Stimulated activated CD8-positive, alpha-beta memory T cell treated with anti-CD3 and anti-CD28 coated beads, Interleukin-4, amount 100 ng/mL, for 4 hours (primary cell): ENCODE results near the gene CANT1.
"Not testable (repeated sequence)": the region's sequence is repeated elsewhere in the genome, so short reads cannot be mapped to it uniquely, and the experiment has no call there.

ENCODE experiments used
- DNase-seq, 2 donors: peaks; one replicate each; pipeline ENCODE4 v3.0.0-alpha.2; 2020; ENCODE audit warnings: low read depth in 2 of 2, low spot score in 1 of 2

Gene CANT1

DNA sequence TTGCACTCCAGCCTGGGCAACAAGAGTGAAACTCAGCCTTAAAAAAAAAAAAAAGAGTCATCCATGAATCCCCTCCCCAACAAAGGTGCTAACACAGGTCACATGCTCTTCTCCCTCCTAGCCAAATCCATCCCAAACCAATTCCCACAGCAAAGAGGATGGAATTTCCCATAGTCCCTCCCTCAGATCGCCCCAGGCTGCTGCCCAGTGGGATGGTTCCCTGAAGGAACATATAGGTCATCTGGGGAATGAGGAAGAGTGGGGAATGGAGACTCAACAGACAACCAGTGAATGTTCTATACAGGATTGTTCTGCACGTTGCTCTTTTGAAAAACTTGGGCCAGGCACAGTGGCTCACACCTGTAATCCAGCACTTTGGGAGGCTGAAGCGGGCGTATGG is 48.0 kb downstream of the CANT1 start:
- DNase-seq, result no peak

DNA sequence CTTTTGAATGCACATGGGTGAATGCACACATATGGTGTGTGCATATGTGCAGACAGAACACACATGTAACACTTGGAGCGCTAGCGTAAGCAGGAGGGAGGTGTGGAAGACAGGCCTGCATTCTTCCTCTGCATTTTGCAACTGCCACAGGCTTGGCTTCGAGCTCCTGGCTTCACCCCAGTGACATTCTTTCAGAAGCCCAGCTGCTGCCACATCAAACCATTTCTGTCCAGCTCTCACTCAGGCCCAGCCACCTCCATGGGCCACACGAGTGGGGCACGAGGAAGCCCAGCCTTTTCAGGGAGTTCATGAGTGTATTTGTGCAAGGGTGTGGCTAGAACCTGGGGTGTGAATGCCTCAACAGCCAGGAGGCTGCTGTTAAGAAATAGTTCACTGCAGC is 48.6 kb downstream of the CANT1 start:
- no peak for DNase-seq

DNA sequence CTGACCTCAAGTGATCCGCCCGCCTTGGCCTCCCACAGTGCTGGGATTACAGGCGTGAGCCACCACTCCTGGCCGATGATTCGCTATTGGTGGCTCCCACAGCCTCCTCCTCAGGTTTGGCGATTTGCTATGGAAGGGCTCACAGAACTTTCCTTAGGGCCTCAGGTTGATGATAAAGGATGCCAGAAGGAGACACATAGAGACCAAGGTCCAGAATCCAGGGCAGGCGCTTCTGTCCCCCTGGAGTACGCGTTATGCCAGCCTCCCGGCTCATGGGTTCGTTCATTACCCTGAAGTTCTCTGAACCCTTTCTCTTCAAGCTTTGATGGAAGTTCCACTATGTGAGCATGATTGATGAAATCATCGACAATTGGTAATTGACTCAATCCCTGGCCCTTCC is 49.8 kb downstream of the CANT1 start:
- no peak for DNase-seq

DNA sequence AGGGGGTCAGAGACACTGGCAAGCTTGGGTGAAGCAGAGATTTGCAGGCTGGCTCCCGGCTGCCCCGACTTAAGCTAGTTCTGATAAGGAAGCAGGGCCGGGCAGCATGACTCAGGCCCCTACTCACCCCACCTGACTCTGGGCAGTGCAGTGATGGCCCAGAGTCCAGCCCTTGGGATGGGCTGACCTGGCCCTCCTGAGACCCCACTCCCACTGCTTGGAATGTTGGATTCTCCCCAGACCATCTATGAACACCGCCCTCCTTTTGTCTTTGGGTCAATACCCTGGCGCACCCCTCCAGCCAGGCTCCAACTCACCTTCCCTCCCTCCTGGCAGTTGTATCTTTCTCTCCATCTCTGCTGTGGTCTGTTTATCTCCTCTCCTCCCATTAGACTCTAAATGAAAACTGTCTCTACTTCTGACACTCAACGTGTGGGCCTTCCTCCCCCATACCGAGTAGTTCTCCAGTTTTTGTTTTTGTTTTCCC is 50.9 kb downstream of the CANT1 start:
- no peak for DNase-seq

DNA sequence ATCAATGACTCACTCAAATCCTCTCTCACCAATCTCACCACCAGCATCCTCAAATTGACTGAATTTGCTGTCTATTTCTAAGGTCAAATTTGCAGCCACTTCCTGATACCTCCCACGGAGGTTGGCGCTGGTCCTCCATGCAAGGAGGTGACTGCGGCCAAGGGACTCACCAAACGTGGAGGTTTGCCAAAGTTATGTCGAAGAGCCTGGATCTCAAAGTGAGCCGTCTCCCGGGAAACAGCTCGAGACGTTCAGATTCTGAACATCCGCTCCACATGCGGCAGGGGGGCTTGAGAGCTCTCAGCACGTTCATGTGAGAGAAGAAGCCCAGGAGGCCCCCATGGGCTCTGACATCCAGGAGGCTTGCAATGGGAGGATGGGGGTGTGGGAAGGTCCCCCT is 52.4 kb downstream of the CANT1 start:
- no peak for DNase-seq

DNA sequence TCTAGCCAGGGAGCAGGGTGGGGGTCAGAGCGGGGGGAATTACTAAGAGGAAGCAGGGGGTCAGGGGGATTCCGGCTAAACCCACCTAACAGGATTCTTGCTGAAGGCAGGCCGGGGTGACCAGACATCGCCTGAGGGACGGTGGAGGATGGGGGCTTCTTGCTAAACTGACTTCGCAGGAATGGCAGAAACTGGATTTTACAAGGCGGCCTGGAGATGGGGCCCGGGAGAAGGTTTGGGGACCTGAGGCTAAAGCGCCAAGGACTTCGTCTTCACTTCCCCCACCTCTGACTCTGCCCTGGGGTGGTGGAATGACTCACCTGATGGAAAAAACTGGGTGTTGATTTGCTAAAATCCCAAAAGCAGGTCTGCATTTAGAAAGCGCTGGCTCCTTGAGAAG is 53.3 kb downstream of the CANT1 start:
- DNase-seq, result no peak

DNA sequence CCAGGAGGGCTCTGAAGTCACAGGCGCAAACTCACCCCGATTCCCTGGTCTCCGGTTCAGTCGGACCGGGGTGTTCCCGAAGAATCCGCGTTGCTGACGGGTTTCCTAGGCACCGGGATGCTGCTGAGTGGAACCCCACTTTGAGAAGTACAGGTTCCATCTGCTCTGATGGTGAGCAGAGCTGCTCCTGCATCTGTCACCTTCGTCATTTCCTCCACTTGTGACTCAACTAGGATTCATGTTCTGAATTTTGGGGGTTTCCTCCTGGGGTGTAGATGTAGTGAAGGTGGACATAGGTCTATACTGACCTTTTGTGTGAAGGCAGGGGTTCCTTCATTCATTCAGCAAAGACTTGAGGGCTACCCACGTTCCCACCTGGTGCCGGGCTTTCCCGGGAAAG is 54.9 kb downstream of the CANT1 start:
- DNase-seq, result no peak

DNA sequence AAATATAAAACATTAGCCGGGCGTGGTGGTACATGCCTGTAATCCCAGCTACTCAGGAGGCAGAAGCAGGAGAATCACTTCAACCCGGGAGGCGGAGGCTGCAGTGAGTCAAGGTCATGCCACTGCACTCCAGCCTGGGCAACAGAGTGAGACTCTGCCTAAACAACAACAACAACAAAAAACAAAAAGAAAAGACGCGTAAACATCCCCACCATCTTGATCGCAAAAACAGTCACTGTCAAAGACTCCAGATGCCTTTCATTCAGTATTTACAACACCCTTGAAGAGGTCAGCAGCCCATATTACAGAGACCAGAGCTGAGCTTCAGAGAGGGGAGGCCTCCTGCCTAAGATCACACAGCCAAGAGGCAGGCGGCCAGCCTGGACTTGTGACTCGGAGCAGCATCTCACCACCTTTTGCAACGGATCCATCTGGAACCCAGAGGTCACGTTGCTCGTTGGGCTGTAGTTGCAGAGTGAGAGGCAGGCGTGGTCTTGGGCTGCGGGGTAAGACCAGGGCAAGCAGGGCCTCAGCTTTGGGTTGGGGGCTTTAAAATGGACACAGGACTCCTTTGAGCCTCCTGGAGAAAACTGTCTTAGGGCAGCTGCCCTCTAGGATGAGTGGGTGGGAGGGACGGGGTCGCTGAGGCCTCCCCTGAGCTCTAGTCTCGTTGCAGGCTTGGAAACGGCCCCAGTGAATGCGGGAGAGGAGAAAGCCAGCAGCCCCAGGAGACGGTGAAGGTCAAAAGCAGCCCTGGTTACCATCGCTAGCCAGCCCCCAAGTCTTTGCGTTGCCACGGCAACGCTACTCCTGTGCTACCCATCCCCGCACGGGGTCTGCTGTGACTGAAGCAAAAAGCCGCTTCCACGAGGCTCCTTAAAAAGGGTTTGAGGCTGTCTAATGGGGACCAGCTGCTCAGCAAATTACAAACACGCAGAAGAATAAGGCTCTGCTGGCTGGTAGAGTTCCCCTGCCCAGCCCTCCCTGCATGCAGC is 55.9 kb downstream of the CANT1 start:
- no peak for DNase-seq

DNA sequence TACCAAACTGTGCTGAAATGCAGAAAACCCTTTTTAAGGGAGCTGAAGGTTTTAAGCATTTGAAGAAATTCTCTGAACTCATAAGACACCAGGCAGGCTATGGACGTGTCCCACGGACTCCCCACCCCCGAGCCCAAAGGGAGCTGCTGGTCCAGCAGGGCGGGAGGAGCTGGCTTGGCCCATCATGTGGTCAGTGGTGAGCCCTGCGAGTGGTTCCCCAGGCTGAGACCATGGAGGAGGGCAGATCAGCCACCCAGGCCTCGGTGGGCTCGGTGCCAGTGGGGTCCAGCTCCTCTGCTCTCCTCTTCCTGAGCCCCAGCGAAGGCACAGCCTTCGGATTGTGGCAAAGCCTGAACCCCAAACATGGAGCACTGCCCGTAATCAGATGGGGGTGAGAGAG is 56.9 kb downstream of the CANT1 start:
- no peak for DNase-seq

DNA sequence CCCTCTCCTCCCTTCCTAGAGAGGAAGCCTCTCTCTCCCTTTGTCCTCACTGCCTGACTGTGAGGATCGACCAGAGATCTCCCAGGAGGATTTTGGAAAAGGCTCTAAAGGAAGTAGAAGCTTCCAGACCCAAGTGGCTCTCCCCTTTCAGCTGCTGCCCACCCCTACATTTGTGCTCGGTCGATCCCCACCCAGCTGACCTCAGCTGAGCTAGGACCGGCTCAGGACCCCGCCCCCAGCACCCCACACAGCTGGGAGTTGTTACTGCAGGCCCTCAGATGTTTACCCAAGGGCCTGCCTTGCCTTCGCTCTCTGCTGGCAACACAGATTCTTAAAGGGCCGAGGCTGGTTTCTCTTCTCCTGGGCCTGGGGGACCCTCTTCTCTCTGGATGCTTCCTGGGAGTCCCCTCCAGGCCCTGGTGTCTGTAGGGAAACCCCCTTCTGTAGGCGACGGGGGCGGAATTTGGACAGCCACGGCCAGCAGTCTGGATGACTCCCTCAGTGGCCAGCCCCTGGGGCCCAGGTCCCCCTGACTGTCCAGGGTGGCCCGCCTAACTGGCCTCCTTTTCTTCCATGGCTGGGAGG is 57.5 kb downstream of the CANT1 start:
- no peak for DNase-seq

DNA sequence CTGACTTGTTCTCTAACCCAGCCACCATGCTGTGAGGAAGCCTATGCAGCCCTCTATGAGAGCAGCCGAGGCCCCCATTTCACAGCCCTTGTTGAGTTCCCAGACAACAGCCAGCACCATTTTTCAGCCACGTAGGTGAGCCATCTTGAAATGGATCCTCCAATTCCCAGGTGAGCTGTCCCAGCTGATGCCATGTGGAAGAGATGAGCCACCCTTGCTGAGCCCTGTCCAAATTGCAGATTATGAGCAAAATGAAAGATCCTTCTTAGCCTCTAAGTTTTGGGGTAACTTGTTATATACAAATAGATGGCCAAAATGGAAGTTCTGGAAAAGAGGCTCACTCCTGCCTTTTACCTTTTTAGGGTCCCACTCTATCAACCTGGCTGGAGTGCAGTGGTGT is 58.7 kb downstream of the CANT1 start:
- DNase-seq, result no peak

DNA sequence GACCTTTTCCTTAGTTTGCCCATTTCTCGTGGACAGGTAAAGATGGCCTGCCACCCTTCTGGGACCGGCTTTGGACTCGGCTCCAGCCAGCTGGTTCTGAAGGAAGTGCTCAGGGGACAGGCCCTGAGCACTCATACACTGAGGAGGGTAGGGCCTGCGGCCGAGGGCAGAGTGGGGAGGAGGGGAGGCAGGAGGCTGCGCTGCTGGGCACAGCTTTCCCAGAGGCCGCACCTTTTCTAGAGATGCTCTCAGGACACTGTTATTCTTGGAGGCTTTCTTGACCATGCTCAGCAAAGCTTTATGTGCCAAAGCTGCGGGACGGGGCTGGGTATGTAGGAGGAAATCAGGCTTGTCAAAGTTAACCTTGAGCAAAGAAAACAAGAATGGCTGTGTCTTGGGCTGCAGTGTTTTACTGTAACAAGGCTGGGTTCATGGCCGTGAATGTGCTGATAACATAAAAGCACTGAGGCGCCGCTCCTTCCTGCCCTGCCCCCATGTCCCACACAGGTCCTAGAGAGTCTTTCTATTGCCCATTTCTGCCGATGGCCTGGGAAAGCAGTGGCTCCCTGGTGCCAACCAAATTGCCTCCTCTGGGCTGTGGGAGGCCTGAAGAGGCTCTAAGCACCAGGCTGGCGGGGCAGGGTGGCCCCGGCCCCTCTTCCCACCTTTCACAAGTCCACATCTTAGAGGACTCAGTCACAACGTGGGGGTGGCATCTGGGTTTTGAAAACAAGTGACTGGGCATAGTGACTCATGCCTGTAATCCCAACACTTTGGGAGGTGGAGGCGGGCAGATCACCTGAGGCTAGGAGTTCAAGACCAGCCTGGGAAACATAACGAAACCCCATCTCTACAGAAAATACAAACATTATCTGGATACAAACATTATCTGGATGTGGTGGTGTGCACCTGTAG is 62.1 kb downstream of the CANT1 start:
- DNase-seq, result no peak

DNA sequence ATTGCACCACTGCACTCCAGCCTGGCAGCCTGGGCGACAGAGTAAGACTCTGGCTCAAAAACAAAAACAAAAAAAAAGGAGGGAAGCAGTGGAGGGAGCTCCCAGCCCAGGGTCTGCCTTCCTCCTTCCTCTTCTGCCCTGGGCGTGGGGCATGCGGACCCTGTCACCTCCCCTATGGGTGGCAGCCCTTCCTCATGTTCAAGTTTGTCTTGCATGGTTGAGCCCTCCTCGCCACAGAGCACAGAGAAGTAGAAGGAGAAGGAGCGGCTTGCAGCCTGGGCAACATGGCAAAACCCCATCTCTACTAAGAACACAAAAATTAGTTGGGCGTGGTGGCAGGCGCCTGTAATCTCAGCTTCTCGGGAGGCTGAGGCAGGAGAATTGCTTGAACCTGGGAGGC is 62.9 kb downstream of the CANT1 start:
- DNase-seq, result no peak

DNA sequence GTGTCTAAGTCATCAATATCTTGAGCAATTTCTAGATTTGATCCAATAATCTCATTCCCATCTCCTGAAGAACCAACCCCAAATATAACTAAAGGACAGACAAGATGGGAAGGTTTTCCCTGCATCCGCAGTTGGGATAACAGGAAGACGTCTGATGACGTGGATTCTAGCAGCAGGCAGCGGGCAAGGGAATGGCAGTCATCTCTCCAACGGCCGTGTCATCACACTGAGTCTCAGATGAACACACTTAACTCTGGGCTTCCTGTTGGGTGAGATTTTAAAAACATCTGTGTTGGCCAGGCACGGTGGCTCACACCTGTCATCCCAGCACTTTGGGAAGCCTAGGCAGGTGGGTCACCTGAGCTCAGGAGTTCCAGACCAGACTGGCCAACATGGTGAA is 63.4 kb downstream of the CANT1 start:
- DNase-seq, result no peak

DNA sequence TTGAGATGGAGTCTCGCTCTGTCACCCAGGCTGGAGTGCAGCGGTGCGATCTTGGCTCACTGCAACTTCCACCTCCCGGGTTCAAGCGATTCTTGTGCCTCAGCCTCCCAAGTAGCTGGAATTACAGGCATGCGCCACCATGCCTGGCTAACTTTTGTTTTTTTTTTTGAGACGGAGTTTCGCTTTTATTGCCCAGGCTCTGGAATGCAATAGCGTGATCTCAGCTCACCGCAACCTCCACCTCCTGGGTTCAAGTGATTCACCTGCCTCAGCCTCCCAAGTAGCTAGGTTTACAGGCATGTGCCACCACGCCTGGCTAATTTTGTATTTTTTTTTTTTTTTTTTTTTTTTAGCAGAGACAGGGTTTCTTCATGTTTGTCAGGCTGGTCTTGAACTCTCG is 64.1 kb downstream of the CANT1 start:
- DNase-seq, result not testable (repeated sequence)

DNA sequence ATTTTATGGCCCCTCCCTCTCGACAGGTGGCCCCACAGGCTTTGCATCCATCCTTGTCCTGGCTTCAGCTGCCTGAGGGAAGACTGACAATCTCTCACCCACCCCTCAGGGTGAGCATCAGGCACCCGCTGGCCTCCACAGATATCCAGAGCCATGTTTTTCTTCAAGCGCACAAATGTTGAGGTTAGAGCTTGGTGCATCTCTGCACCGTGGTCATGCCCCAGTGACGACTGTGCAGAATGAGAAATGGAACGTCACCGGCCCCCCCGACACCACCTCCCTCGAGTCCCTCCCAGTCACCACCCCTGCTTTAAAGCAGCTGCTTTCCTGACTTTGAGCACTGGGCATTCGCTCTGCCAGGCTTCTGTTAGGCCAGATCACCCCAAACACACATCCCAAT is 64.6 kb downstream of the CANT1 start:
- no peak for DNase-seq

DNA sequence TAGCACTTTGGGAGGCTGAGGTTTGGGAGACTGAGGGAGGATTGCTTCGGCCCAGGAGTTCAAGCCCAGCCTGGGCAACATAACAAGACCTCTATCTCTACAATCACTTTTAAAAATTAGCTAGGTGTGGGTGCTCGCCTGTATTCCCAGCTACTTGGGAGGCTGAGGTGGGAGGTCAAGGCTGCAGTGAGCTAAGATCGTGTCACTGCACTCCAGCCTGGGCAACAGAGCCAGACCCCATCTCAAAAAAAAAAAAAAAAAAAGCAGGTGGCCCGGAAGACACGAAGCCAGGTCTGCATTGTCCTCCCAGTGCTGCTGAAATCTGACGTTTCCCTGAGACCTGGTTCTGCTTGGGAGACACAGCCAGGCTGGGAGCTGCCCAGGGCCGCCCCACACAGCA is 65.5 kb downstream of the CANT1 start:
- no peak for DNase-seq
